Karpas-422 (cell line): ENCODE measurements around the gene AP5B1. TPM values are rescaled to one million over a fixed set of nuclear protein-coding genes. Genes with fewer than 3 reads are reported as not detected.

Experiments
- DNase-seq: peaks from one replicate; pipeline ENCODE4 v3.0.0-alpha.2; 2015
- H2AFZ ChIP-seq: fragments of 200-600 bp; sonication (generic); 2 replicates; pipeline ENCODE4 v1.6.1; 2014; ENCODE audit warnings: antibody characterized with exemption, low read length, mixed read lengths
- H3K27ac ChIP-seq: fragments of 200-600 bp; sonication (generic); 2 replicates; pipeline ENCODE4 v1.5.1; 2014; ENCODE audit warnings: mild to moderate bottlenecking, low read length, moderate library complexity
- H3K27me3 ChIP-seq: fragments of 200-600 bp; sonication (generic); 2 replicates; pipeline ENCODE4 v1.6.1; 2014; ENCODE audit warnings: low read length, mixed read lengths
- H3K36me3 ChIP-seq: fragments of 200-600 bp; sonication (generic); 2 replicates; pipeline ENCODE4 v1.6.1; 2014; ENCODE audit warnings: low read length, mixed read lengths; ENCODE audit not compliant: insufficient read depth
- H3K4me1 ChIP-seq: fragments of 200-600 bp; sonication (generic); 2 replicates; pipeline ENCODE4 v1.6.1; 2014; ENCODE audit warnings: mild to moderate bottlenecking, low read length, mixed read lengths
- H3K4me2 ChIP-seq: fragments of 200-600 bp; sonication (generic); 2 replicates; pipeline ENCODE4 v1.6.1; 2014; ENCODE audit warnings: low read length, low read depth, mild to moderate bottlenecking; ENCODE audit not compliant: poor library complexity, severe bottlenecking
- H3K4me3 ChIP-seq: fragments of 200-600 bp; sonication (generic); 2 replicates; pipeline ENCODE4 v1.5.1; 2014; ENCODE audit warnings: mild to moderate bottlenecking, antibody characterized with exemption, low read length, mixed read lengths
- H3K79me2 ChIP-seq: fragments of 200-600 bp; sonication (generic); 2 replicates; pipeline ENCODE4 v1.6.1; 2014; ENCODE audit warnings: mild to moderate bottlenecking, low read length, mixed read lengths
- H3K9ac ChIP-seq: fragments of 200-600 bp; sonication (generic); 2 replicates; pipeline ENCODE4 v1.6.0; 2014; ENCODE audit warnings: low read length
- H3K9me2 ChIP-seq: fragments of 200-600 bp; sonication (generic), shearing (Covaris generic); replicated peaks from 2 replicates; pipeline ENCODE4 v1.6.0; 2014; ENCODE audit warnings: mild to moderate bottlenecking, low read length, moderate library complexity; ENCODE audit not compliant: insufficient read depth
- H3K9me3 ChIP-seq: fragments of 300-700, 200-600 bp; sonication (generic); 2 replicates; pipeline ENCODE4 v1.6.1; 2014; ENCODE audit warnings: low read length, mixed read lengths
- H4K20me1 ChIP-seq: fragments of 200-600 bp; sonication (generic); 2 replicates; pipeline ENCODE4 v1.6.1; 2014; ENCODE audit warnings: mild to moderate bottlenecking, antibody characterized with exemption, low read length, low read depth; ENCODE audit not compliant: insufficient read depth
- total RNA-seq: library from RNA; depleted of rRNA; stranded (reverse); fragments of >200 nt; shearing (Covaris generic); gene quantifications from 2 replicates; pipeline ENCODE4 v1.2.3, GENCODE V29; 2014; ENCODE audit warnings: low replicate concordance

AP5B1 gene
- total RNA-seq, 1 experiment from 2014 or later, result 11.1 TPM

DNA sequence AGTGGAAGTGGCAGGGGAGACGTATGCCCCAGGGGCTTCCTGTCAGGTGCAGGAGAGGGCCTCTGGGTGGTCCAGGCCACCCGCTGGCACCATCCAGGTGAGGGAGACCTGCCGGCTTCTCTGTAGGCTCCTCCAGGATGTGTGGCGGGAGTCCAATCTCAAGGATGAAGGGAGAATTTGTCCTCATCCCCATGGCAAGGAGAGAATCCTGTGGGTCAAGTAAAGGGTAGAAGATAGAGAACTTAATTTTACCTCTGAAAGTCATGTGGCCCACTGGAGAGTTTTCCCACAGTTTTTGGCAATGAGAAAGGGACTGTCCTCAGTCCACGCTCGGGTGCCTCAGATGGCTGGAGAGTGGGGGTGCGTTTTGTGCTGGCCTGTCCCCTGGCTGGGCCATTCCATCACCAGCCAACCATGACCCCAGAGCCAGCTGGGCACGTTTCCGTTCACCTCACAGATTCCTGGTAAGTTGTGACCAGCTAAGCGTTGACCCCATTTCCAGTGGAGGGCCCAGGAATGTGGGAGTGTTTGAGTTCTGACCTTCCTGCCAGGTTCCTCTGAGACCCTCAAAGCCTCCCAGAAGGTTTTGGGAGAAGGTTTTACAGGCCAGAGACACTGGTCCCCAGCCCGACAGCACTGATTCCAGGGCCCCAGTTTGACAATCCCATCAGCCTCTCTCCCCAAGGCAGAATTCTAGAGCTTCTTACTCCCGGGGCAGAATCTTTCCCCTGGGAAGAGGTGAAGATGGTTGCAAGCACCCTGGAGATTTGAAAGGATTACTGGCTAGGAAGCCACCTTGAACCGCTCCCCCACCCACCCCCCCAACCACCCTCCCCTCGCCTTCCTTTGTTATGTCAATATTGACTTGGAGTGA, 8.7 kb upstream of the AP5B1 start:
- Histone ChIP-seq H2AFZ (no peak overlapping the region), H3K79me2 (no peaks in the 10 kb centered on the region), H3K4me3 (no peak overlapping the region), H3K27ac (no peak overlapping the region), H3K36me3 (no peaks in the 10 kb centered on the region), H3K9ac (no peak overlapping the region), H3K9me2 (no peaks in the 10 kb centered on the region), H3K4me1 (peaks cover 15% of the 10 kb centered on the region), H3K9me3 (no peaks in the 10 kb centered on the region), H4K20me1 (no peaks in the 10 kb centered on the region), H3K4me2 (no peak overlapping the region), H3K27me3 (no peaks in the 10 kb centered on the region)
- no peak for DNase-seq

DNA sequence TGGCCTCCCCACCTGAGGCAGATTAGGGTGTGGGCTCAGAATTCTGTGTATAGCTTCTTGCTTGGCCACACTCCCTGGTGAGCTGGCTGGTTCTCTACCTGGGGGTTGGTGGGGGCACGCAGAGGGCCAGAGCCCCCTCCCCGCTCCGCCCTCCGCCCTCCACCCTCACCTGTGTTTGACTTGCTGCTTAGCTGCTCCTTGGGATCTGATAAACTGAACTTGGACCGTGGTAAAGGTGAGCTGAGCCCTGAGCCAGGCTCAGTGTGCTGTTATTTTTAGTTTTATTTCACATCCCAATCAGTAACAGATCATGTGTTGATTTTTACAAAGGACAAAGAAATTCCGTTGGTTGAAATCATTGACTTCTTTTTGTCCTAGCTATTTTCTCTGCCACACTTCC, 8.0 kb upstream of the AP5B1 start:
- no peak for DNase-seq
- no peak overlapping the region for H3K4me2 ChIP-seq
- H3K27me3 ChIP-seq, result no peaks in the 10 kb centered on the region

DNA sequence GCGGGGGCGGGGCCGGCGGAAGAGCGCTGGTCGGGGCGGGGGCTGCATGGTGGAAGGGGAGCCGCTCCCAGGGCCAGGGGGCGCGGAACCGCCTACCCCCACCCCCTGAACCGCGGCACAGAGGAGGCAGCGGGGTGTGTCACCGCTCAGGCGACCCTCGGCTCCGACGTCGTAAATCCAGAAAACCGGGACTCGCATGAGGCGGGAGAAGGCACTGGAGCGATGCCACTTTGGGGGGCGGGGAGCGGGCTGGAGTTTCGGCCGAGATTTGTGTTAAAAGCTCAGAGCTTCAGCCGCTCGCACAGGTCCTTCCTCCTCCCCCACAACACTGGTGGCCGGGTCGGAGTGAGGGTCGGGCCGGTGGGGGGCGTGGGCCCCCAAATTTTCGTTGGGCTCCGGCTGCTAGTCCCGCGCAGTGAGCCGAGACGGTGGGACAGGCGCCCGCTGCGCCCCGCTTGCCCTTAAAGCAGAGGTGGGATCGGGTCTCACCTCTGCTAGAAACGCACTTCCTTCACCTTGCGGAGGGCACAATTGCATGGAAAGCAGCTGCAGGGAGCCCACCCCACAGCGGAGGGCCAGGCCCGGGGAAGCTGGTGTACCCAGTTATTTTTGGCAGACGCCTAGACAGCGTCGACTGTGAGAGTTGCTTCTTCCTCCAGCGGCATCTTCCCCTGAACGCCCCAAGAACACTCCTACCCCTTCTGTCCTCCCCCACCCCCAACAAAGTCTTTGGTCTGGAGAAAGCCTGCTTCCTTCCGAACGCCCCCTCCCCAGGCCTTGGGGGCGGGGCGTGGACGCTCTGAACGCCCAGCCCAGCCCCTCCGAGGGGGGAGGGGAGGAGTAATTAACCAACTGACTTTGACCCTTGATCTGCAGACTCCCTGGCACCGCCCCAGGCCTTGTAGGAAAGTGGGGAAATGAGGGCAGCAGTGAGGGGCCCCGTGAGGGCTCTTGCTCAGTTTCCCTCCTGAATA, 7.2 kb upstream of the AP5B1 start:
- Histone ChIP-seq H3K4me2 (no peak overlapping the region), H3K27me3 (no peaks in the 10 kb centered on the region), H2AFZ (no peak overlapping the region), H3K9me3 (no peaks in the 10 kb centered on the region), H4K20me1 (no peaks in the 10 kb centered on the region), H3K27ac (no peak overlapping the region), H3K9me2 (no peaks in the 10 kb centered on the region), H3K79me2 (no peaks in the 10 kb centered on the region), H3K4me3 (no peak overlapping the region), H3K9ac (no peak overlapping the region), H3K36me3 (no peaks in the 10 kb centered on the region), H3K4me1 (peaks cover 15% of the 10 kb centered on the region)
- DNase-seq, result no peak

More for the DNA sequence above, 8.0 kb upstream of the AP5B1 start:
- H3K27ac ChIP-seq, result no peak overlapping the region
- H3K79me2 ChIP-seq, result no peaks in the 10 kb centered on the region
- no peaks in the 10 kb centered on the region for H3K9me2 ChIP-seq
- H3K9ac ChIP-seq, result no peak overlapping the region
- H3K4me1 ChIP-seq, result peaks cover 15% of the 10 kb centered on the region
- H3K9me3 ChIP-seq, result no peaks in the 10 kb centered on the region
- no peaks in the 10 kb centered on the region for H3K36me3 ChIP-seq
- no peak overlapping the region for H2AFZ ChIP-seq
- H4K20me1 ChIP-seq, result no peaks in the 10 kb centered on the region
- no peak overlapping the region for H3K4me3 ChIP-seq

DNA sequence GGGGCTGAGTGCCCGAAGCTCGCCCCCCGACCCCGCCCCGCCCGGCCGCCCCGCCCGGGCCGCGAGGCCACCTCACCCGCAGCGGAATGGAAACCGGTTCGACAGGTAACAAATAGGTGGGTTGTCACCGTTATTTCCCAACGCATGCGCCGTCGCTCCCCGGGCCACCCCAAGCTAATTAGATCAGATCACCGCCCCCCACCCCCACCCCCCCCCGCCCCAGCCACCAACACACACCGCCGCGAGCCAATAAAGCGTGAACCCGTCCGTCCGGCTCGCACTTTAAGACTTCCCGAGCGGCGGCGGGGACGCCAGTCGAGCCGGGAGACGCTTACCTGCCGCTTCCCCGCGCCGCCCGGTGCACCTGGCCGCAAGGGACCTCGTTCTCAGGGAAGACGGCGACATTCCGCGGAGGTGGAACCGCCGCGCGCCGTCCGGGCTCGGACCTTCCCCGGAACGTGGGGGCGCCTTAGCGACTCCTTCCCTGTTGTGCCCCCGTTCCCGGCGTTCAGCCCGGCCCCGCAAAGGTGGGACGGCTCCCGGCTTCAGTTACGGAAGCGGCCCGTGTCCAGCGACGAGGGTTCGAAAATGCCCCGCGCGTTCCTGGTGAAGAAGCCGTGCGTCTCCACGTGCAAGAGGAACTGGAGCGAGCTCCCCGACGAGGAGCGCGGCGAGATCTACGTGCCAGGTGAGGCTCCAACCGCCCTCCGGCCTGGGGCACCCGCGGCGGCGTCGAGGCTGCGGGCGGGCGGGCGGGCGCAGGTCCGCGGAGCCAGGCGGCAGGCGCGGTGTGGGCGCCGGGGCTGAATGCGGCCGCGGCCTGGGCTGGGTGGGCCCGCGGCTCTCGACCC, 6.2 kb upstream of the AP5B1 start, which contains the start of gene OVOL1:
TSS of gene OVOL1 (plus strand) at position 278 of the 851 bp plus-strand sequence. CDS start at position 589, 311 bp downstream.
- H3K9ac ChIP-seq, result no peak within 1 kb of the TSS
- H4K20me1 ChIP-seq, result no peaks in the 10 kb centered on the region
- no peak within 1 kb of the TSS for H3K4me3 ChIP-seq
- no peaks in the 10 kb centered on the region for H3K9me3 ChIP-seq
- H3K4me2 ChIP-seq, result no peak within 1 kb of the TSS
- H3K27ac ChIP-seq, result no peak within 1 kb of the TSS
- no peak within 1 kb of the TSS for H2AFZ ChIP-seq
- peaks cover 14% of the 10 kb centered on the region for H3K4me1 ChIP-seq
- DNase-seq, result no peak
- no peaks in the 10 kb centered on the region for H3K36me3 ChIP-seq
- no peaks in the 10 kb centered on the region for H3K9me2 ChIP-seq
- H3K79me2 ChIP-seq, result no peaks in the 10 kb centered on the region
- no peaks in the 10 kb centered on the region for H3K27me3 ChIP-seq

DNA sequence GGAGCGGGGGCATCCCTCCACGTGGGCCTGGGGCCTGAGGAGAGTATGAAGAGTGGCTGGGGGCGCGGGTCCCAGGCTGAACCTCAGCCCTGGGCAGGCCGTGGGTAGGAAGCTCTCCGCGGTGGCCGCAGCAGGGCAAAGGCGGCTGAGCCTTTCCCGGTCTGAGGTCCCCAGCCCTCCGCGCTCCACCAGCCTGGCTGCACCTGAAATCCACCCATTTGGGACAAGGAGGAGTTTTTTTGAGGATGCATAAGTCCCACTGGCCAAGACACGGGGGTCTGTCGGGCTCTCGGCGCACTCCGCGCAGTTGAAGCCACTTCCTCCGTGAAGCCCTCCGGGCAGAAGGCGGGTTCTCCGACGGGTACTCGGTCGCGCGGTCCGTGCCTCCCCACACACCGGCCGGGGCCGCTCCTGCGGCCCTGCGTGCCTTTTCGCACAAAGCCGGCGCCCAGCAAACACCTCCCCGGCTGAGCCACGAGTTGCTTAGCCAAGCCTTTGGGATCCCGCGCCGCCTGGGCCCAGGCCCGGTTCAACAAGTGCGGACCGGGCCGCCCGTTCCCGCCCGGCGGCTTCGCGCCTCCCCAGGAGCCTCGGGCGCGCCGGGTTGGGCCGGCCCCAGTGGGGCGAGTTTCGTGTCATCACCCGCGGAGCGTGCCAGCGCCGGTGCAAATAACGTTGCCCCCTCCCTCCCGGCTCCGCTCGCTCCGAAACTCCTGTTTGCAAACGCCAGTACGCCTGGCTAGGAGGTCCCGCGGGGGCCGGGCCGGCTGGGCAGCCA, 5.4 kb upstream of the AP5B1 start:
- no peaks in the 10 kb centered on the region for H3K9me2 ChIP-seq
- no peak overlapping the region for H3K4me3 ChIP-seq
- no peak overlapping the region for H3K27ac ChIP-seq
- H3K9me3 ChIP-seq, result no peaks in the 10 kb centered on the region
- H2AFZ ChIP-seq, result no peak overlapping the region
- H3K79me2 ChIP-seq, result no peaks in the 10 kb centered on the region
- no peak overlapping the region for H3K9ac ChIP-seq
- H3K4me2 ChIP-seq, result no peak overlapping the region
- H4K20me1 ChIP-seq, result no peaks in the 10 kb centered on the region
- peaks cover 6% of the 10 kb centered on the region; the same call in 1 of the 2 replicates for H3K4me1 ChIP-seq
- no peaks in the 10 kb centered on the region for H3K36me3 ChIP-seq
- DNase-seq, result no peak
- H3K27me3 ChIP-seq, result no peaks in the 10 kb centered on the region

DNA sequence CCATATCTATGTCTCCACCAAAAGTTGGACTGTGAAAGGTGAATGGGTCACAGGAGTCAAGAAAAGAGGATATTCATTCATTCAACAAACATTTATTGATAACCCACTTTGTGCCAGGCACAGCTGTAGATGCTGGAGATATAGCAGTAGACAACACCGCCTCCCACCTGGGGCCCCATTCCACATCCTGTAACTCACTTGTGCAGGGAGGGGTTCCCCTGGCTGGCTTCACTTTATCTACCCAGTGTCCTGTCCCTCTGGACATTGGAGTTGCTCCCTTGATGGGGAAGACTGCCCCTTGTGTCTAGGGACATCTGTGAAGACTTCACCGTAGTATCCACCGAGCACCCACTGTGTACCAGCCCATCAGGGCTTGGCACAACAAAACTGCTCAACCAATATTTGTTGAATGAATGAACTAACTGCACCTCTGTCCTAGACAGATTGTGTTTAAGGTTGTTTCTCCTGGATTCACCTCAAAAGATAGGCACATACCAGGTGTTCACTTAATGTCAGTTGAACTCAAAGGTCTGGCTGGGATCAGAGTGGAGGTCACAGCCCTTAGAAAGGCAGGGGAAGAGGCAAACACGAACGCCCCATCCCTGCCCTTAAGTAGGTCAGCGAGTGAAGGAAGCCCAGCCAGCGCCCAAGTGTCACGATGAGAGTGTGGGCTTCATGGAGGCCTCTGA, 4.7 kb upstream of the AP5B1 start:
- H3K4me2 ChIP-seq, result no peak overlapping the region
- no peak for DNase-seq
- no peaks in the 10 kb centered on the region for H3K27me3 ChIP-seq

DNA sequence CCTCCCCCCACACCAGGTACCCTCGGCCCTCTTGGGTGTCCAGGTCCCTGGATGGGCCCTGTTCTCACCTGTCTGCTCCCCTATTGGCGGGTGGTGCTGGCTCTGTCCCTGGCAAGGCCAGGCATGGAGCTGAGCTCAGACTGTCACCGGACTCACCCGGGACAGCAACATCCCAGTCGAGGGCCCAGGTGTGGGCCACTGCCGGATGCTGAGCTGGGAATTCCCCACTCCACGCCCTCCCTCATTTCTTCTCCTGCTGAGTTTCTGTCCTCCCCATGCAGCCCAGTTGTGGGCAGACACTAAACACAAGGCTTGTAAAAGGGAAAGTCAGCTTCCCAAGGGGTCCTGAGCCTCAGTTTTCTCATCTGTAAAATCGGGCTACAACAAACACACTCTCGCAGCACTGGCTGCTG, 2.0 kb upstream of the AP5B1 start:
- peaks cover 19% of the 10 kb centered on the region for H4K20me1 ChIP-seq
- H3K9me2 ChIP-seq, result no peaks in the 10 kb centered on the region
- H3K4me1 ChIP-seq, result peaks cover 7% of the 10 kb centered on the region
- H3K9me3 ChIP-seq, result no peaks in the 10 kb centered on the region
- H3K27me3 ChIP-seq, result no peaks in the 10 kb centered on the region
- no peak overlapping the region for H3K4me3 ChIP-seq
- H3K36me3 ChIP-seq, result peaks cover 3% of the 10 kb centered on the region; the same call in 1 of the 2 replicates
- H3K27ac ChIP-seq, result no peak overlapping the region
- peaks cover 16% of the 10 kb centered on the region for H3K79me2 ChIP-seq
- H2AFZ ChIP-seq, result no peak overlapping the region
- no peak for DNase-seq
- no peak overlapping the region for H3K9ac ChIP-seq
- H3K4me2 ChIP-seq, result no peak overlapping the region

More for the DNA sequence above, 4.7 kb upstream of the AP5B1 start:
- no peak overlapping the region for H2AFZ ChIP-seq
- H4K20me1 ChIP-seq, result no peaks in the 10 kb centered on the region
- no peaks in the 10 kb centered on the region for H3K9me3 ChIP-seq
- no peaks in the 10 kb centered on the region for H3K36me3 ChIP-seq
- H3K27ac ChIP-seq, result no peak overlapping the region
- no peaks in the 10 kb centered on the region for H3K79me2 ChIP-seq
- peaks cover 5% of the 10 kb centered on the region; the same call in 1 of the 2 replicates for H3K4me1 ChIP-seq
- H3K4me3 ChIP-seq, result no peak overlapping the region
- no peak overlapping the region for H3K9ac ChIP-seq
- no peaks in the 10 kb centered on the region for H3K9me2 ChIP-seq
